ENCODE results near the gene KNG1.
"Not testable (repeated sequence)": the region's sequence is repeated elsewhere in the genome, so short reads cannot be mapped to it uniquely, and the experiment has no call there.

The KNG1 gene

GRCh38 chr3:186710694-186711093, 6.5 kb upstream of the KNG1 start:
- DNase-seq (ENCODE audit: low read depth): not testable (repeated sequence)

GRCh38 chr3:186713499-186713898, 3.7 kb upstream of the KNG1 start:
- DNase-seq (ENCODE audit: low read depth): no peak

- DNase-seq (ENCODE audit: low read depth): no peak
These were observed 3.0 kb downstream of the KNG1 start for GRCh38 chr3:186719945-186720739.

- no peak for DNase-seq (ENCODE audit: low read depth)
These were observed 5.3 kb downstream of the KNG1 start for GRCh38 chr3:186722457-186722856.

- DNase-seq (ENCODE audit: low read depth): no peak
These were observed 7.8 kb downstream of the KNG1 start for GRCh38 chr3:186724911-186725310.

- DNase-seq (ENCODE audit: low read depth): no peak
These were observed 15.1 kb downstream of the KNG1 start for GRCh38 chr3:186732169-186732766.

GRCh38 chr3:186742618-186743380, 25.6 kb downstream of the KNG1 start:
- peak; percentile 17 for DNase-seq (ENCODE audit: low read depth)

- DNase-seq (ENCODE audit: low read depth): no peak
These were observed 26.5 kb downstream of the KNG1 start for GRCh38 chr3:186743666-186744065.

GRCh38 chr3:186746008-186746407, 28.8 kb downstream of the KNG1 start:
- DNase-seq (ENCODE audit: low read depth): peak; percentile 82

GRCh38 chr3:186750316-186750715, 33.2 kb downstream of the KNG1 start:
- no peak for DNase-seq (ENCODE audit: low read depth)

- DNase-seq (ENCODE audit: low read depth): no peak
These were observed 34.3 kb downstream of the KNG1 start for GRCh38 chr3:186751480-186751879.

- DNase-seq (ENCODE audit: low read depth): no peak
These were observed 36.8 kb downstream of the KNG1 start for GRCh38 chr3:186754006-186754405.

GRCh38 chr3:186754871-186755270, 37.7 kb downstream of the KNG1 start:
- DNase-seq (ENCODE audit: low read depth): no peak

- no peak for DNase-seq (ENCODE audit: low read depth)
These were observed 40.1 kb downstream of the KNG1 start for GRCh38 chr3:186757214-186757613.

GRCh38 chr3:186757686-186758220, 40.6 kb downstream of the KNG1 start:
- no peak for DNase-seq (ENCODE audit: low read depth)

- no peak for DNase-seq (ENCODE audit: low read depth)
These were observed 42.2 kb downstream of the KNG1 start for GRCh38 chr3:186759231-186759930.

GRCh38 chr3:186760141-186760833, 43.1 kb downstream of the KNG1 start:
- no peak for DNase-seq (ENCODE audit: low read depth)

- DNase-seq (ENCODE audit: low read depth): no peak
These were observed 43.8 kb downstream of the KNG1 start for GRCh38 chr3:186760897-186761447.

- peak; percentile 58 for DNase-seq (ENCODE audit: low read depth)
These were observed 55.1 kb downstream of the KNG1 start for GRCh38 chr3:186772281-186772694.

GRCh38 chr3:186772701-186773417, 55.7 kb downstream of the KNG1 start:
- DNase-seq (ENCODE audit: low read depth): no peak

Data from amniotic epithelial cell (primary cell).